GM18867 (cell line): Measurements from ENCODE around the gene TSPAN5.
A peak's percentile ranks its signal among the peaks of the same experiment; 100 is the strongest.

Experiments
- ATAC-seq: cut with Tn5 transposase; IDR thresholded peaks from one replicate; pipeline ENCODE4 v1.9.1; 2021; ENCODE audit warnings: mild to moderate bottlenecking, moderate library complexity; ENCODE audit not compliant: unreplicated experiment

TSPAN5 gene

GRCh38 chr4:98620087-98620784 lies 38.2 kb downstream of the TSPAN5 start:
- ATAC-seq, result no peak

DNA sequence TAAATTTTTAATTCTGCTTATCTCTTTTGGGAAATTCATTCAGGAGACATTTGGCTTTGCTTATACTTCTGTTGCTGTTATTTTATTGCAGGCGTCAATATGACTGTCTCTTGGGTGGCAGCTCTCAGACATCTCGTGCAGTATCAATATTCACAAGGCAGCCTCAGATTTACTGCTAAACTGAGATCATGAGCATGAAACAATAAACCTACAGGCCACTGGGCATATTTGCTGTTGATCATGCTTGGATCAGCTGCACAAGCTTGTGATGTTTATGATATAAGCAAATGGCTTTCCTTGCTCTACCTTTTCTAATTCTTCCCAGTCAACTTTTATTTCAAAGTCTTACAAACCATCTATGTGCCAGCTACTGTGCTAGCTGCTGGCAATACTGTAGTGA lies 39.2 kb downstream of the TSPAN5 start:
- no peak for ATAC-seq

DNA sequence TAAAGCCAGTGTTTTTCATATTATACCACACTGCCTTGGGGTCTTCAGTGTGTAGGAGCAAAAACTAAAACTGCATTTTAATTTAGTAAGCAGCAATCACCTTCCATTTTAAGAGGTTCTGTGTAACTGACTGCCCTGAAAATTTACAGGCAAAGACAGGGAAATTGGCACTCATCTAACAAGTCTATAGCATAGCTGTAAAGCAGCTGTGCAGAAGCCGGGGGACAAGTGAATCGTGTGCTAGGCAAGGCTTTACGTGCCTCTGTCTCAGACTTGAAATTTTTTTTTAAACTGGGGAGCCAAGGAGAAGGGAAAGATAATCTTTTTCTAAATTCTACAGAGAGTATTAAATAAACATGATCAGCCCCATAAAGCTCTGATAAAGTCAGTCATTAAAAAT lies 39.7 kb downstream of the TSPAN5 start:
- no peak for ATAC-seq

DNA sequence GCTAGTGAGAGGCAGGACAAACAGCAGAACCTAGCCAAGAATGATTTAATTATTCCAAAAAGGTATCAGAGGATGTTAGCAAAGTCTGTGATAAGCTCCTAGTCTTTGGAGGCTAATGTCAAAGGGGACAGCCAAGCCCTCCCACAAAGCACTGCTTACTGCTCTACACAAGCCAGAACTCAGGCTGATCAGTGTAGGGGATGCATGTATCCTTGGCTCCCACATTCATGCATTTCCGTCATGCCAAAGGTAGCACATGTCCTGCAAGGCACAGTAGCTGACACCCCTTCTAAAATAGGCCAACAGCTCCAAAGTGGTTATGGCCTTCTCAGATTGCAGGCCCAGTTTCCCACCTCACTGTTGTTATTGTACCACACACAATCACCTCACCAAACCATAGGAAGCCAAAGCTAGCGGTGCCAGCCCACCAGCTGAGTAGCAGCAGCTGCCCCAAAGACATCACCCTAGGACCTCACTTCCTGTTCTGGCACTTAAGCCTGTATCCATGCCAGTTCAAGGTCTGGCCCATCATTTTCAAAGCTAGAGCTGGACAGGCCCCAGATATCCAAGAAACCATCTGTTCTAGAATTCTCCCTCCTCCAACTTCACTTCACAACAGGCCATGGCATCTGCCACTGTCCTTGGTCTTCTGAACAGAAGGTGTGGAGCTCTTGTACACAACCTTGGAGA lies 40.9 kb downstream of the TSPAN5 start:
- no peak for ATAC-seq

DNA sequence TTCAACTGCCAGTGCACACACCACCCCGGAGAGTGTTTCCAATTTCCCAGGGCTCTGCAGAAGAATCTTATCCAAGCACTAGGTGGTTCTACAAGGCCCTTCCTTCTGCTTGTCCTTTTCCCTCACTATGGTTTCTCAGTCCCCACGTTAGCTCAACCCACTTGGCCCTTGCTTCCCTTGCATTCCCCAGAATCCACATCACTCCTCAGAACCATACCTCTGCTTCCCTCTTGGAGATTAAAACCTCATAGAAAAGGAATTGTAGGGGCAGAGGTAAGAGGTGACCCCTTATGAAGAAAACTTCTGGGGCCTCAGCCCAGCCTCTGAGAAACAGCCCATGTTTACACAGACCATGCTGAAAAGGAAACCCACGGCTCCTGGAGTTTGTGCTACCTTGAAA lies 42.4 kb downstream of the TSPAN5 start:
- no peak for ATAC-seq

DNA sequence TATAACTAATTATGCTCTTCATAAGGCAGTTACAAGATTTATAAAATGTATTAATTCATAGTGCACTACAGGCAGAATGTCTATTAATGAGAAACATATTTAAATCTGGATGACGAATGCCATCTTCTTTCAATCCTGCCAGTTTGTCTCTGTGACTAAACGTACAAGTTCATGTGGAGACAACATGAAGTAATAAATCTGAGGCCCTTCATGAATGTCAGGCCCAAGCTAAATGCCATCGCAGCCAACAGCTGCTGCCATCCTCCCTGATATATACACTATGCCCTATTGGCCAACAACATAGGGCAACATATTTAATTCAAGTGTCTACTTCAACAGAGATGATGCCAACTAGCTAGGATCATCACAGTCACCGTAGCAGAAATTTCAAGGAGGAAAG lies 43.7 kb downstream of the TSPAN5 start:
- no peak for ATAC-seq

- no peak for ATAC-seq
These were observed 44.3 kb downstream of the TSPAN5 start for GRCh38 chr4:98614094-98614493.

DNA sequence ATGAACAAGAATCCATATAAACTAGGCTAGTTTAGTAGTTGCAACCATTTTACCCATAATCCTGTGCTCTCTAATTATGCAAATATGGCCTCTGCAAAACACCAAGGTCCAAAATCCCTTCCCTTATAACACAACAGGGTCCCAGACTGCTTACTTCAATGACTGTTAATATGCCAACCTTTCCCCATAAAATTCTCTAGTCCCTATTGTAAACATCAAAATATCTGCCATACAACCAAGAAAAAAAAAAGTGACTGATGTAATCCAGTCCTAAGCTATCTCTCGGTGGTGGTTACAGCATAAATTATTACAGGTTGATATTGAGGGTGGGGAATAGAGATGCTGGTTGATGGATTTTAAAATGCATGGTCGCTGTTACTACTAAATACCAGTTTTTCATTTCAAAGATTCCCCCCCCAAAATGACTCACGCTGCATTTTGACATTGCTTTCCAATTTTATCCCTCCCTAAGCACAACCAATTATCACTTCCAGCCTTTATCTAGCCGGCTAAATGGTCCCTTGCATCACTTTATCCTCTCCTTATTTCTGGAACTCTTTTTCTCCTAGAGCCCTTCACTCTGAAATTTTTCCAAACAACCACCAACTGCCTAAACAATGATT lies 44.8 kb downstream of the TSPAN5 start:
- no peak for ATAC-seq

- peak; percentile 54 for ATAC-seq
These were observed 45.8 kb downstream of the TSPAN5 start for GRCh38 chr4:98612318-98613250.

GRCh38 chr4:98611677-98612317 lies 46.6 kb downstream of the TSPAN5 start:
- no peak for ATAC-seq

DNA sequence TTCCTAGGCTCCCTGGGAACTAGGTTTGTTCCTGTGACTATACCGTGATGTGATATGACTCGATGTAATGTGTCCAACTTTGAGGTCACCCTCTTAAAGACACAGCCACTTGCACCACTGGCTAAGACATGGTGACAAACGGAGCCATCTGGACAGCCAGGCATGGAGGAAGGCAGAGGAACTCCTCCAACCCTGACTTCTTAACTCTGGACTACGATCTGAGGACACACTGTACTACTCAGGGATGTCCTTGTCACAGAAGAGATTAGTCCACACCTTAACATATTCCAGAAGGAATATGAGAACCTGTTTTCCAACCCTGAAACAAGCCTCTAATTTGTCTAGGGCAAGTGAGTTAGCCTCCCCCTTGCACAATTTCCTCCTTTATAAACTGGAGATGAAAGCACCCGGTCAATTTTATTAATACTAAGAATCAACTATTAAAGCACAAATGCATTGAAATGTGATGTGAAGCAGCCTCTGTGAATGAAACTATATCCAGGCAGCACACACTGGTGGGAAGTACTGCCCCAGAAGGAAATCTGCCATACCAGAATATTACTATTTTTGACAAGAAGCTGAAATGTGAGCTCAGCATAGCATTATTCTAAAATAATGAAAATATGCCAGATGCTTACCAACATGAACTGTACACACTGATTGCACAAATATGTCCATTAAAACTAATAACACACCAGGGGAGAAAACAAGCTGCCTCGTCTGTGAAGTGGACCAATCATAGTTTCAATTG lies 47.3 kb downstream of the TSPAN5 start:
- ATAC-seq, result no peak

DNA sequence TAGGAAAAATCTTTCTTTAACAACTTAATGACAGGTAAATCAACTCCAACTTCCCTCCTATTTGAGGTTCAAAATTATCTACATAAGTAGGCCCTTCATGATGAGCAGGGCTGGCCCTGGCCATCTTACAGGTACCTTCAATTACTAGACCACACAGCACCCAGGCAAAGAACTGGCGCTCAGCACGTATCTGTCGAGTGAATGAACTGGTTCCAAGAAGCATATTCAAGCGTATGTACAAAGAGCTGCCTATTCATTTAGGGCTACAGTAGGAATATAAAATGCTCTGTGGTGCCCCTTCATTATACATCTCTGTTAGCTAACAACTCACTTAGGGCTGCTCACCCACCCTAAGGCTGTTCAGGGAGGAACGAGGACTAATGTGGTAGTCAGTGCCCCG lies 48.0 kb downstream of the TSPAN5 start:
- ATAC-seq, result no peak

GRCh38 chr4:98609934-98610333 lies 48.5 kb downstream of the TSPAN5 start:
- ATAC-seq, result no peak

- ATAC-seq, result no peak
These were observed 50.1 kb downstream of the TSPAN5 start for GRCh38 chr4:98608356-98608755.

DNA sequence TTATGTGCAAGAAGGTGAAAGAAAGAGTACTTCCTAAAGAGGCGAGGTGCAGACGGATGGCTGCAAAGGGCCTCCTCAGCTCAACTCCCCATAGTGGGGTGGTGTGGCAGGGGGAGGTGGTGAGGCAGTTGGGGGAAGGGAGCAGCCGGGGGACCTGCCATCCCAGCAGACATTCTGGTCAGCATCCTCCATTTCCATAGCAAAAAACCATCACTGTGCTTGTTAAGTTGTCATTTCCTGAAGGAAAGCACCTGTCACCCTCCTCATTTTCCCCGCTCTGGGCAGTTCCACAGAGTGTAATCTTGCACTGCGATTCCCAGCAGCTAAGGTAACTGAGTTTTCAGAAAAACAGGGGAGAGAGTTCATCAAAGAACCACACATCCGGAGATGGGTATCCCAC lies 51.5 kb downstream of the TSPAN5 start:
- no peak for ATAC-seq

- no peak for ATAC-seq
These were observed 53.2 kb downstream of the TSPAN5 start for GRCh38 chr4:98605216-98605615.

DNA sequence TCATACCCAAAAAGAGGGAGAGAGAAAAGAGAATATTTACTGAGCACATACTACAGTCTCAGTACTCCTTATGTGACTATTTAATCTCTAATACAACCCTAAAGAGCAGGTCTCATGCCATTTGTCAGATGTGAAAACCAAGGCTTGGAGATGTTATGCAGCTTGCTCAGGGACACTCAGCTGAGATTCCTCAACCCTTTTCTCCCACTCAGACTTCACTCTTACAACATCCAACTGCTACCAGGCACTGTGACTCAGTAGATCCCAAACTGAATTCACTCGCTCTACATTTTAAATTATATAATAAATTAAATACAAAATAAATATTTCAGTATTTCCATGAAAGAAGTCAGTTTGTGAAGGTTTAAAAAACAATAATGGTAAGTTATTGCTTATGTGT lies 53.7 kb downstream of the TSPAN5 start:
- no peak for ATAC-seq

- peak; percentile 62 for ATAC-seq
These were observed 54.5 kb downstream of the TSPAN5 start for GRCh38 chr4:98603683-98604521.

- ATAC-seq, result peak; percentile 51
These were observed 56.1 kb downstream of the TSPAN5 start for GRCh38 chr4:98602270-98602669.
